ENCODE results near the gene PALM2AKAP2. TPM values are rescaled to one million over a fixed set of nuclear protein-coding genes. Genes with fewer than 3 reads are reported as not detected.

PALM2AKAP2 gene
- total RNA-seq, 4 donors from 2014 or later, result 0.37 to 0.64 (median 0.55) TPM; not detected in 1

GRCh38 chr9:109796078-109796477 is 16.1 kb downstream of the PALM2AKAP2 start:
- DNase-seq, result no peak
- H3K4me1 ChIP-seq, result no peaks in the 10 kb centered on the region
- H3K36me3 ChIP-seq, result no peaks in the 10 kb centered on the region
- H3K27me3 ChIP-seq, result no peaks in the 10 kb centered on the region
- no peak overlapping the region for H3K27ac ChIP-seq
- intact Hi-C loops (cut with DNase I; ENCODE audit: low total_unique reads) (no loop called here), in situ Hi-C loops (cut with MboI; ENCODE audit: low pct_ligation_motif_present in 1 of 4, low pct_unique_long_range_greater_than_20kb in 1 of 4, low sequenced_read_pairs in 3 of 4) (no loop called here)
- WGBS, 2 donors (ENCODE audit: low coverage in 1 of 2), result 85 to 92% methylated on average over 1 of the region's 1 CpG
- TF ChIP-seq POLR2AphosphoS5 (IDR thresholded peaks at IDR 0.05) (no peak), EP300 (IDR thresholded peaks at IDR 0.05; ENCODE audit: low read depth) (no peak), POLR2A (IDR thresholded peaks at IDR 0.05) (no peak), CTCF (IDR thresholded peaks at IDR 0.05) (no peak)
- no peaks in the 10 kb centered on the region for H3K9me3 ChIP-seq
- H3K4me3 ChIP-seq, result no peak overlapping the region

DNA sequence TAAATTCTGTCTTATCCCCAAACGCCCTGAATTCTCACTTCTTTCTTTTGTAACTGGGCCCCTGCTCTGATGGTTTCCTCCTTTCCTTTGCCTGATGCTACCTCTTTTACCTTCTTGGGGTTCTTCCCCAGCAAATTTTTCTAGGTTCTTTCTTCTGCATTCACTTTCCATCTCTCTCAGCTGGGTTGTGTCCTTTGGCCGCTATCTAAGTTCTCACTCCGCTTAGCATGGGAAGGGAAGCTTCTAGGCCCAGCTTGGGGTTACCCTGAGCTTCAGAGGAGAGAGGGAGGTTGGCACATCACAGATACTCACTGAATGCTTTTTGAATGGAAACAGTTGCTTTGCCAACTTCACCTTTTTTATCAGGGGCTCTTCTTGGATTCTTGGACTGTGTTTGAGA is 17.0 kb downstream of the PALM2AKAP2 start:
- H3K36me3 ChIP-seq, result no peaks in the 10 kb centered on the region
- H3K9me3 ChIP-seq, result no peaks in the 10 kb centered on the region
- H3K27me3 ChIP-seq, result no peaks in the 10 kb centered on the region
- no peak for DNase-seq
- 75 to 86% methylated on average over 3 of the region's 3 CpGs for WGBS, 2 donors (ENCODE audit: low coverage in 1 of 2)
- H3K4me3 ChIP-seq, result no peak overlapping the region
- intact Hi-C loops (cut with DNase I; ENCODE audit: low total_unique reads), result no loop called here
- no peak overlapping the region for H3K27ac ChIP-seq
- TF ChIP-seq POLR2AphosphoS5 (IDR thresholded peaks at IDR 0.05), result no peak
- no peak for TF ChIP-seq EP300 (IDR thresholded peaks at IDR 0.05; ENCODE audit: low read depth)
- TF ChIP-seq CTCF (IDR thresholded peaks at IDR 0.05), result no peak
- no peak for TF ChIP-seq POLR2A (IDR thresholded peaks at IDR 0.05)
- in situ Hi-C loops (cut with MboI; ENCODE audit: low pct_ligation_motif_present in 1 of 4, low pct_unique_long_range_greater_than_20kb in 1 of 4, low sequenced_read_pairs in 3 of 4), result no loop called here
- H3K4me1 ChIP-seq, result no peaks in the 10 kb centered on the region

DNA sequence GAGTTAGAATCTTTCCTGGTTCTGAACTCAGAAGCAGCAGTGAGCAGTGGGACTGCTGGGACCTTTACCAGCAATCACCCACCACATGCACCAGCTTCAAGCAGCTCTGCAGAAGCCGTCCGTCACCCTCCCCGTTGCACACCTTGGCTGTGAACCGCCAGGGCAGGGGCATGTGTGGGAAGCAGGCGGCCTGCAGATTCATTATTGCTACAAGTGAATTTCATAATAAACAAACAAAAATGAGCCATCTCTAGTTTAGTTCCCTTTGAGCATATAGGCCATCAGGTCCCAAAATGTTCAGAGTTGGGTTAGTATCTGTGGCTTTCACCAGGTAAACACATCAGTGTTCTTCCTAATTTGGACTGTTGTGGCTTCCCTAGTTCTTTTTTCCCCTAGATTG is 17.5 kb downstream of the PALM2AKAP2 start:
- H3K36me3 ChIP-seq, result no peaks in the 10 kb centered on the region
- H3K4me3 ChIP-seq, result no peak overlapping the region
- no peaks in the 10 kb centered on the region for H3K9me3 ChIP-seq
- in situ Hi-C loops (cut with MboI; ENCODE audit: low pct_ligation_motif_present in 1 of 4, low pct_unique_long_range_greater_than_20kb in 1 of 4, low sequenced_read_pairs in 3 of 4) (no loop called here), intact Hi-C loops (cut with DNase I; ENCODE audit: low total_unique reads) (no loop called here)
- no peak for TF ChIP-seq EP300 (IDR thresholded peaks at IDR 0.05; ENCODE audit: low read depth)
- no peak for TF ChIP-seq POLR2A (IDR thresholded peaks at IDR 0.05)
- no peak for TF ChIP-seq CTCF (IDR thresholded peaks at IDR 0.05)
- TF ChIP-seq POLR2AphosphoS5 (IDR thresholded peaks at IDR 0.05), result no peak
- H3K4me1 ChIP-seq, result no peaks in the 10 kb centered on the region
- DNase-seq, result no peak
- no peaks in the 10 kb centered on the region for H3K27me3 ChIP-seq
- 93% methylated on average over 5 of the region's 5 CpGs; no CpG with 5 or more reads in 1 of the 2 donors for WGBS, 2 donors (ENCODE audit: low coverage in 1 of 2)
- no peak overlapping the region for H3K27ac ChIP-seq

DNA sequence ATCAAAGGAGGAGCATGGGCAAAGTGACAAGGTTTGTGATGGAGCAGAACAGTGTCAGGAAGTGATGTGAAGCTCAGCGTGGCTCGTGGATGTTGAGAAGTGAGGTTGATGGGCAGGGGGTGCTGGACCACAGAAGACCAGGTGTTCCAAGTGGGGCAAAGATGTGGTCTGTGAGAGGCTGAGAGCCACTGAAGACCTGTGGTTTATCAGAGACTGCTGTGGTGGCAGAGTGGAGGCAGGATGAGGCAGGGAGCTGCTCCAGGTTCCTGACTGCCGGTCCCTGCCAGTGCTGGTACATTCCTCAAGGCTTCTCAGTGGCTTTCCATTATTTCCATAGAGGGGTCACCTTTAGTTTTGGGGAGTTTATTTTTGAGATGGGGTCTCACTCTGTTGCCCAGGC is 19.1 kb downstream of the PALM2AKAP2 start:
- DNase-seq, result no peak
- Histone ChIP-seq H3K36me3 (no peaks in the 10 kb centered on the region), H3K4me1 (no peaks in the 10 kb centered on the region), H3K27me3 (no peaks in the 10 kb centered on the region), H3K4me3 (no peak overlapping the region), H3K27ac (peak overlapping the region in 1 of 4 donors; percentile 25), H3K9me3 (no peaks in the 10 kb centered on the region)
- 86 to 100% methylated on average over 2 to 3 of the region's 3 CpGs for WGBS, 2 donors (ENCODE audit: low coverage in 1 of 2)
- no peak for TF ChIP-seq CTCF (IDR thresholded peaks at IDR 0.05)
- no peak for TF ChIP-seq EP300 (IDR thresholded peaks at IDR 0.05; ENCODE audit: low read depth)
- no peak for TF ChIP-seq POLR2AphosphoS5 (IDR thresholded peaks at IDR 0.05)
- no peak for TF ChIP-seq POLR2A (IDR thresholded peaks at IDR 0.05)
- intact Hi-C loops (cut with DNase I; ENCODE audit: low total_unique reads) (no loop called here), in situ Hi-C loops (cut with MboI; ENCODE audit: low pct_ligation_motif_present in 1 of 4, low pct_unique_long_range_greater_than_20kb in 1 of 4, low sequenced_read_pairs in 3 of 4) (no loop called here)
